ENCODE data around the gene GSTM2.
"Not testable (repeated sequence)": the region's sequence is repeated elsewhere in the genome, so short reads cannot be mapped to it uniquely, and the experiment has no call there.

- not testable (repeated sequence) for TF ChIP-seq CTCF (conservative IDR thresholded peaks at IDR 0.05); EZH2 (IDR thresholded peaks at IDR 0.05; ENCODE audit: low read depth)
Measured at GRCh38 chr1:109684777-109685176, 16.9 kb downstream of the GSTM2 start.
